PC-9 (cell line): ENCODE results near the gene DRD4.
"Not testable (repeated sequence)": the region's sequence is repeated elsewhere in the genome, so short reads cannot be mapped to it uniquely, and the experiment has no call there.

Experiments used
- EZH2 ChIP-seq: fragments of 200-600 bp; sonication (generic); IDR thresholded peaks from 2 replicates; pipeline ENCODE4 v1.8.0; 2017; ENCODE audit warnings: antibody characterized with exemption, low read depth
- TF ChIP-seq, protein P1 (sequence below): fragments of 200-600 bp; sonication (generic); conservative IDR thresholded peaks from 2 replicates; pipeline ENCODE4 v1.6.1; 2017; ENCODE audit warnings: mixed run types, antibody characterized with exemption, mild to moderate bottlenecking, moderate library complexity

DNA sequence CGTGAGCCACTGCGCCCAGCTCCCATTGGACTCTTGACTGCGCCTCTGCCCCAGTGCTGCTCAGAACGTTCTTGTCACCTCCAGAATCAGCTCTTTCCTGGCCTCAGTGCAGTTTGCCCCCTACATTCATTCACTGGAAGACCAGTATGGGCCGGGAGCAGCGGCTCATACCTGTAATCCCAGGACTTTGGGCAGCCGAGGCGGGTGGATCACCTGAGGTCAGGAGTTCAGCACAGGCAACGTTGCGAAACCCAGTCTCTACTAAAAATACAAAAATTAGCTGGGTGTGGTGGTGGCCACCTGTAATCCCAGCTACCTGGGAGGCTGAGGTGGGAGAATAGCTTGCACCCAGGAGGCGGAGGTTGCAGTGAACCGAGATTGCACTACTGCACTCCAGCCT is 17.4 kb downstream of the DRD4 start:
- TF ChIP-seq, protein P1, sequence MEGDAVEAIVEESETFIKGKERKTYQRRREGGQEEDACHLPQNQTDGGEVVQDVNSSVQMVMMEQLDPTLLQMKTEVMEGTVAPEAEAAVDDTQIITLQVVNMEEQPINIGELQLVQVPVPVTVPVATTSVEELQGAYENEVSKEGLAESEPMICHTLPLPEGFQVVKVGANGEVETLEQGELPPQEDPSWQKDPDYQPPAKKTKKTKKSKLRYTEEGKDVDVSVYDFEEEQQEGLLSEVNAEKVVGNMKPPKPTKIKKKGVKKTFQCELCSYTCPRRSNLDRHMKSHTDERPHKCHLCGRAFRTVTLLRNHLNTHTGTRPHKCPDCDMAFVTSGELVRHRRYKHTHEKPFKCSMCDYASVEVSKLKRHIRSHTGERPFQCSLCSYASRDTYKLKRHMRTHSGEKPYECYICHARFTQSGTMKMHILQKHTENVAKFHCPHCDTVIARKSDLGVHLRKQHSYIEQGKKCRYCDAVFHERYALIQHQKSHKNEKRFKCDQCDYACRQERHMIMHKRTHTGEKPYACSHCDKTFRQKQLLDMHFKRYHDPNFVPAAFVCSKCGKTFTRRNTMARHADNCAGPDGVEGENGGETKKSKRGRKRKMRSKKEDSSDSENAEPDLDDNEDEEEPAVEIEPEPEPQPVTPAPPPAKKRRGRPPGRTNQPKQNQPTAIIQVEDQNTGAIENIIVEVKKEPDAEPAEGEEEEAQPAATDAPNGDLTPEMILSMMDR: not testable (repeated sequence)
- TF ChIP-seq EZH2: not testable (repeated sequence)
